Posterior cingulate gyrus (tissue), 11 donors: Measurements from ENCODE around the gene CNOT6.
"Not testable (repeated sequence)": the region's sequence is repeated elsewhere in the genome, so short reads cannot be mapped to it uniquely, and the experiment has no call there.

Experiments used
- DNase-seq, 10 donors: peaks; one replicate each; pipeline versions ENCODE4 v3.0.0 to v3.0.0-alpha.2; 2020 to 2021; ENCODE audit warnings: mixed read lengths in 3 of 10
- intact Hi-C: fragments of 100-400 bp; cut with DNase I; formaldehyde crosslinking; loops from one replicate; pipeline ENCODE4 v1.15.1; 2023

The CNOT6 gene

DNA sequence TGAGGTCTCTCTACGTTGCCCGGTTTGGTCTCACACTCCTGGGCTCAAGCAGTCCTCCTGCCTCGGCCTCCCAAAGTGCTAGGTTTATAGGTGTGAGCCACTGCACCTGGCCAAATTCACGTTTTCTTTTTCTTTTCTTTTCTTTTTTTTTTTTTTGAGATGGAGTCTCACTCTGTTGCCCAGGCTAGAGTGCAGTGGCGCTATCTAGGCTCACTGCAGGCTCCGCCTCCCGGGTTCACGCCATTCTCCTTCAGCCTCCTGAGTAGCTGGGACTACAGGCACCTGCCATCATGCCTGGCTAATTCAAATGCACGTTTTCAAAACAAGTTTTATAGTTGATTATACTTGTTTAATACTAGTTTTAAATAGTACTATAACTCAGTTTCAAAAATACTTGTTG lies 6.1 kb downstream of the CNOT6 start:
- DNase-seq, intact Hi-C loops: not testable (repeated sequence)

DNA sequence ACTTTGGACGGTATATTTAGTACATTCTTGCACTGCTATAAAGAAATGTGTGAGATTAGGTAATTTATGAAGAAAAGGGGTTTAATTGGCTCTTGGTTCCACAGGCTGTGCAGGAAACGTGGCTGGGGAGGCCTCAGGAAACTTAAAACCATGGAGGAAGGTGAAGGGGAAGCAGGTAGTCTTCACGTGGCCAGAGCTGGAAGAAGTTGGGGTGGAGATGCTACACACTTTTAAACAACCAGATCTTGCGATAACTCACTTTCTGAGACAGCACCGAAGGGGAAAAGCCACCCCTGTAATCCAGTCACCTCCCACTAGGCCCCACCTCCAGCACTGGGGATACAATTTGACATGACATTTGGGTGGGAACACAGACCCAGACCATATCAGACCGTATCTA lies 13.5 kb downstream of the CNOT6 start:
- no peak for DNase-seq

DNA sequence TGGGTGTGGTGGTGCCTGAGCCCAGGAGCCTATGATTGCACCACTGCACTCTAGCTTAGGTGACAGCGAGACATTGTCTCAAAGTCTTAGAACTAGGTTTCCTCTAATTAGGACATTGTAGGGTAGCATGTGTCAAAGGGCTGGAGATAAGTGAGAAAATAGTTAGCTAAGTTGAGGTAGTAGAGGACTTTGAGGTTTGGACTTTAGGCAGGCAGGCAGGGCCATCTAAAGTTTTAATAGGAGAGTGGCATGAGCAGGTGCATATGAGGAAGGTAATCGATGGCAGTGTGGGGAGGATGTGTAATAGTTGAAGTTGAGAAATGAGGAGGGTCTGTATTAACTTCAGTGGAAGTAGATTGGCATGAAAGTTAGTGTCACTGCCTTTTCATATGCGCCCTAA lies 21.1 kb downstream of the CNOT6 start:
- no peak for DNase-seq
- intact Hi-C loops: no loop called here

More for the DNA sequence above, 13.5 kb downstream of the CNOT6 start:
- intact Hi-C loops: no loop called here

DNA sequence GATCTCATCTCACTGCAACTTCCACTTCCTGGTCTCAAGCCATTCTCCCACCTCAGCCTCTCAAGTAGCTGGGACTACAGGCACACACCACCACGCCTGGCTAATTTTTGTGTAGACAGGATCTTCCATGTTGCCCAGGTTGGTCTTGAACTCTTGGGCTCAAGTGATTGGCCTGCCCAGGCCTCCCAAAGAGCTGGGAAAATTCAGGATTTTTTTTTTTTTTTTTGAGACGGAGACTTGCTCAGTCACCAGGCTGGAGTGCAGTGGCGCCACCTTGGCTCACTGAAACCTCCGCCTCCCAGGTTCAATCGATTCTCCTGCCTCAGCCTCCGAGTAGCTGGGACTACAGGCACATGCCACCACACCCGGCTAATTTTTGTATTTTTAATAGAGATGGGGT lies 21.8 kb downstream of the CNOT6 start:
- intact Hi-C loops, DNase-seq: not testable (repeated sequence)

DNA sequence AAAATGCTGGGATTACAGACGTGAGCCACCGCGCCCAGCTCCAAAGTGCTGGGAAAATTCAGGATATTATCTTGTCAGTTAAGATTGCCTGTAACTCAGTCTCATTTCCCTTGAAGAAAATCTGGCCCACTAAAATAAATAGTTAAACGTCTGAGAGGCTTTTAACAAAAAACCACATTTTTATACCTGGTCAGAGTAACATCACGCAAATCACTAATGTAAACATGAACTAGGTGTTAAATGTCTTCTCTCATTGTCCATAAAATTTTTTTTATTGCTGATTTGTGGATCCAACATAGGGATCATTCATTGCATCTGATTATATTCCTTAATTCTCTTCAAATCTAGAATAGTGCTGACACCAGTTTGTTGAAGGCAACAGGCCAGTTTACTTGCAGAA lies 22.3 kb downstream of the CNOT6 start:
- no peak for DNase-seq
- intact Hi-C loops: no loop called here

DNA sequence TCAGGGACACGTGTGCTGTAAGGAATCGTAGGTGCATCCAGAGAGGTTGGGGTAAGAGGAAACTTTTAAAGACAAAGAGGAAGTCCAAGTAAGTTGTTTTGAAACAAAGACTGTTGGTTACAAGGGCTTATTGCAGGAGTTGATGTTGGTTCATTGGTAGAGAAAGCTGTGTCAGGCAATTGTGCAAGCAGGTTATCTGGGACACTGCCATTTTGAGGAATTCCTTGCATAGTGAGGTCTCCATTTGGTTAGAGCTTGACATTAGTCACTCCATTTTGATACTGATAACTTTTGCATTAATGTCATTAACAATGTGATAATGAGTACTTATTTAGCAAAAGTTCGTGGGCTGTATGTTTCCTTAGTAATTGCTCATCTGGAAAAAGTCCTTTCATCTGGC lies 24.9 kb downstream of the CNOT6 start:
- intact Hi-C loops: no loop called here
- no peak for DNase-seq

DNA sequence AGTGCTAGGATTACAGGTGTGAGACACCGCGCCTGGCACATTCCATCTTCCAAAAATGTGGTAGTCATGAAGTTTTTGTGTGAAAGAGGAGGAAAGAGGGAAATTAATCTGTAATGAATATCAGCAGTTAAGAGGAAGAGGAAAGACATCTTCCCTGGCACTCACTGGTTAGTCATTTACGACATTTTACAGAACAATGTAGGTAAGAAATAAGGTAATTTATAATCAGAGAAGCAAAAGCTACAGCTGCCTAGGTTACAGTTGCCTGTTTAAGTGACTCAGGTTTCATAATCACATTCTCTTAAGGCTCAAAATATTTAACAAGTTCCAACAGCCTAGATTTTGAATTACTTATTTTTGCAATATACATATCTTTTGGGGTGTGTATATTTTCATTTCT lies 26.9 kb downstream of the CNOT6 start:
- intact Hi-C loops: no loop called here
- DNase-seq: no peak

DNA sequence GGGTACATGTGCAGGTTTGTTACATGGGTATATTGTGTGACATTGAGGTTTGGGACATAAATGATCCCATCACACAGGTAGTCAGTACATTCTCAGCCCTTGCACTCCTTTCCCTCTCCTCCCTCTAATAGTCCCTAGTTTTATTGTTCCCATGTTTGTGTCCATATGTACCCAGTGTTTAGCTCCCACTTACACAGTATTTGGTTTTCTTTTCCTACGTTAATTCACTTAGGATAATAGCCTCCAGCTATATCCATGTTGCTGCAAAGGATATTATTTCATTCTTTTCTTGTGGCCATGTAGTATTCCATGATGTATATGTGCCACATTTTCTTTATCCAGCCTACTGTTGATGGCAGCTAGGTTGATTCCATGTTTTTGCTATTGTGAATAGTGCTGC lies 27.4 kb downstream of the CNOT6 start:
- DNase-seq: no peak
- intact Hi-C loops: no loop called here

DNA sequence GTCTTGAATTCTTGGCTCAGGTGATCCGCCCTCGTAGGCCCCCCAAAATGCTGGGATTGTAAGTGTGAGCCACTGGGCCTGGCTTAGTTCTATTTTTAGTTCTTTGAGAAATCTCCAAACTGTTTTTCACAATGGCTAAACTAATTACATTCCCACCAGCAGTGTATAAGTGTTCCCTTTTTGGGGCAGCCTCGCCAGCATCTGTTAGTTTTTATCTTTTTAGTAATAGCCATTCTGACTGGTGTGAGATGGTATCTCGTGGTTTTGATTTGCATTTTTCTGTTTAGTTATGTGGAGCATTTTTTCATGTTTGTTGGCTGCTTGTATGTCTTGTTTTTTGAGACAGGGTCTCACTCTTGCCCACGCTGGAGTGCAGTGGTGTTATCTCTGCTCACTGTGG lies 28.2 kb downstream of the CNOT6 start:
- intact Hi-C loops: no loop called here
- DNase-seq: peak in 1 of 10 donors; percentile 48

DNA sequence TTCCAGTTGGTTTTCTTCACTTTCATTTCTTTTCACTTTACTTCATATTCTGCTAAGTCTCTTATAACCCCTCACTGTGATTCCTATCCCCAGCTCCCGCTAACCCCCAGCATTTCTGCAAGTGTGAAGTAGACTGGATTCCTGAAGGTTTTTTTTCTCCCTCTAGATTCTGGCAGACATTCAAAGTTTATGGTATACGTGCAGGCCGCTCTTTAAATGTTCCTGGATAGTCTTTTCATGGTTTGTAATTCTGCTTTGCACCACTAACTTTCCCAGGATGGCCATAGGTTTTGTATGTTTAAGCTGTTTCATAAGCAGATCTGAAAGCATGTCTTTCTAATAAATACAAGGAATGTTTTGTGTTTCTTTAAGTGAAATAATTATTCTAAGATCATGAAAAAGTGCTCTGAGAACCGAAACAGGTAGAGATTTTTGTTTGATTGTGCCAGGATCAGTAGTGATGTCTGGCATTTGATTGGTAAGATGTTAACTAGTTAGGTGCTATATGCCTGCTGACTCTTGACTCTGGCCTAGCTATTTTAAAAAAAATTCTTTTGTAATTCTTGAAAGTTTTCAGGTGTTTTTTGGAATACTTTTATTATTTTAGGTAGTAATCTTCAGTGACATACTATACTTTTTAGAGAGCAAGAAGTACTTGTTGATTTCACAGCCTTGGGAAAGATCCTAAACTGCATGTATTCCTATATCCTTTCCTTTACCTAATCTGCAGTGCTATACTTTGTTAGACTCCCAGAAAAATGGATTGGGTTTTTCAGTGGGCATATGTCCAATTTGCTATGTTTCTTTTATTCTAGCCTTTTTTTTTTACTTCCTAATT lies 29.7 kb downstream of the CNOT6 start:
- DNase-seq: no peak

DNA sequence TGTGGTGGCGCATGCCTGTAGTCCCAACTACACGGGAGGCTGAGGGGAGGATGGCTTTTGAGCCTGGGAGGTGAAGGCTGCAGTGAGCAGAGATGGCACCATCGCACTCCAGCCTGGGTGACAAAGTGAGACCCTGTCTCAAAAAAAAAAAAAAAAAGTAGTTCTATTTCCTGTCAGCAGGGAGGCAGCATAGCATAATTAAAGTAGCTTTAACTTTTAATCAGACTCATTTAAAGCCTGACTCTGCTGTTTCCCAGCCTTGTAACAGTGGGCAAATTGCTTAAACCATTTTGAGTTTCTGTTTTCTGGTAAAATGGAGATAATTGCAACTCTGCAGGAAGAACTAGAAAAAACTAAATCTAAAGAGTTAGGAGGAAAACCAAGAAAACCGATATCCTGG lies 31.2 kb downstream of the CNOT6 start:
- intact Hi-C loops: no loop called here
- no peak for DNase-seq

More for the DNA sequence above, 29.7 kb downstream of the CNOT6 start:
- intact Hi-C loops: no loop called here

DNA sequence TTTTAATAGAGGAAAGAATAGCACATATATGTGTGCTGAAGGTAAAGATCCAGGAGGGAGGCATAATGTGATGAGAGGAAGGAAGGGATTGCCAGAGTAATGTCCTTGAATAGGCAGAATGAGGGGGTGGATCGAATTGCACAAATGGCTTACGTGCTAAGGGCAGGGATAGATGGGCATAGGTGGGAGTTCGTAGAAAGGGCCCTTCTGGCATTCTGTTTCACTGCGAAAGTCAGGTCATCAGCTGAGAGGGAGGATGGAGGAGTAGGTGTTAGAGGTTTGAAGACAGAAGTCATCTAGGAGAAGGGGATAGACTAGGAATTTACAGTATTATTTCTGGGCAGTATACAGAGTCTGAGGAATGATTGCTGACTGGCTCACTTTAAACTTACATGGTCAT lies 32.1 kb downstream of the CNOT6 start:
- intact Hi-C loops: no loop called here

DNA sequence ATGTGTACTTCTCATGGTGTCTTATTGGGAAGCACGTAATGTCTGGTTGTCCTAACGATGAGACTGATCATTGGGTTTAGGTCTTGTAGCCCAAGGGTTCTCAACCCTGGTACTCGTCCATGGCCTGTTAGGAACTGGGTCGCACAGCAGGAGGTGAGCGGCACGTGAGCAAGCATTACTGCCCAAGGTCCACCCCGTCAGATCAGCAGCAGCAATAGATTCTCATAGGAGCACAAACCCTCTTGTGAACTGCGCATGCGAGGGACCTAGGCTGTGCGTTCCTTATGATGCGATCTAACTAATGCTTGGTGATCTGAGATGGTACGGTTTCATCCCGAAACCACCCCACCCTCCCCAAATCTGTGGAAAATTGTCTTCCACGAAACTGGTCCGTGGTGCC lies 33.5 kb downstream of the CNOT6 start:
- peak in 1 of 10 donors; percentile 28 for DNase-seq
- intact Hi-C loops: no loop called here

More for the DNA sequence above, 32.1 kb downstream of the CNOT6 start:
- no peak for DNase-seq

DNA sequence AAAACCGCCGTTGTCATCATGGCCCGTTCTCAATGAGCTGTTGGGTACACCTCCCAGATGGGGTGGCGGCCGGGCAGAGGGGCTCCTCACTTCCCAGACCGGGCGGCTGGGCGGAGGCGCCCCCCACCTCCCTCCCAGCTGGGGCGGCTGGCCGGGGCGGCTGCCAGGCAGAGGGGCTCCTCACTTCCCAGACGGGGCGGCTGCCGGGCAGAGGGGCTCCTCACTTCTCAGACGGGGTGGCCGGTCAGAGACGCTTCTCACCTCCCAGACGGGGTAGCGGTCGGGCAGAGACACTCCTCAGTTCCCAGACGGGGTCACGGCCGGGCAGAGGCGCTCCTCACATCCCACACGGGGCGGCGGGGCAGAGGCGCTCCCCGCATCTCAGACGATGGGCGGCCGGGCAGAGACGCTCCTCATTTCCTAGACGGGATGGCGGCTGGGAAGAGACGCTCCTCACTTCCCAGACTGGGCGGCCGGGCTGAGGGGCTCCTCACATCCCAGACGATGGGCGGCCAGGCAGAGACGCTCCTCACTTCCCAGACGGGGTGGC lies 36.9 kb downstream of the CNOT6 start:
- peak in 2 of 10 donors; percentile 65 to 68 for DNase-seq
- intact Hi-C loops: not testable (repeated sequence)

DNA sequence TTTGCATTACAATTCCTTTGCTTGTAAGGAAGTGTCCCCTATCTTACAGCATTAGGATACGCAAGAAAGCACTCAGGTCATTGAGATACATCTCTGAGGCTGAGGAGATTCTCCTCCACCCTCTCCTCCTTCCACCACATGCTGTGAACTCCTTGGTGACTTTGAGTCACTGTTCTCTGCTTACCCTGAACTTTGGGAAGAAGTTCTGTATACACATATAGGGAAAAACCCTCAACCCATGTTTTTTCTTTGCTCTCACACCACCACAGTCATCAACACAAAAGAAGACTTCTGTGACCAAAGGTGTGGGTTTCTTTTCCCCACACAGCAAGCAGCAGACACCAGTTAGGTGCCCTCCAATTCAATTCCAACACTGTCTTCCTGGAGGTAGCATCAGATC lies 38.1 kb downstream of the CNOT6 start:
- intact Hi-C loops: no loop called here
- no peak for DNase-seq

DNA sequence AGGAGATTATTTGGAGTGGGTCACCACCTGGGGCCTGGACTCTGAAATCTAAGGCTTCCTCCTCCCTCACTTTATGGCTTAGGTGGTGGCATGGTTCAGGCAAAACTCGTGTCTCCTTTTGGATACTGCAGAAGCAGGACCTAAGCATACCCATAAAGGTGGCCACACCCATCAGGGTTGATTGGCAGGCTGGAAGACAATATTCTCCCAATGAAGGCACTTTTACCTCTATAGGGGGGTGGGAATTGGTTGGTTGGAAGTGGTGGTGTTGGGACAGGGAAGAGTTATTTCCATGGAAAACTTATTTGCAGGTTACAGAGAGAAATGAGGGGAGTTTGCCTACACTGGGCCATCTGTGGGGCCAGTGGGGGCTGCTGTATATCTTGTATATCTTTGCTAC lies 39.7 kb downstream of the CNOT6 start:
- intact Hi-C loops: no loop called here
- DNase-seq: peak in 1 of 10 donors; percentile 20

DNA sequence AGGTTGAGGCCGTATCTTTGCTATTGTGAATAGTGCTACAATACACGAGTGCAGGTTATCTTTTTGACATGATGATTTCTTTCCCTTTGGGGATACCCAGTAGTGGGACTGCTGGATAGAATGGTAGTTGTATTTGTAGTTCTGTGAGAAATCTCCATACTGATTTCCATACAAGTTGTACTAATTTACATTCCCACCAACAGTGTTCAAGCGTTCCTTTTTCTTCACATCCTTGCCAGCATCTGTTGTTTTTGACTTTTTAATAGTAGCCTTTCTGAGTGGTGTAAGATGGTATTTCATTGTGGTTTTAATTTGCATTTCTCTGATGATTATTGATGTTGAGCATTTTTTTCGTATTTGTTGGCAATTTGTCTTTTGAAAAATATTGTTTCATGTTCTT lies 41.4 kb downstream of the CNOT6 start:
- intact Hi-C loops: no loop called here
- DNase-seq: no peak

DNA sequence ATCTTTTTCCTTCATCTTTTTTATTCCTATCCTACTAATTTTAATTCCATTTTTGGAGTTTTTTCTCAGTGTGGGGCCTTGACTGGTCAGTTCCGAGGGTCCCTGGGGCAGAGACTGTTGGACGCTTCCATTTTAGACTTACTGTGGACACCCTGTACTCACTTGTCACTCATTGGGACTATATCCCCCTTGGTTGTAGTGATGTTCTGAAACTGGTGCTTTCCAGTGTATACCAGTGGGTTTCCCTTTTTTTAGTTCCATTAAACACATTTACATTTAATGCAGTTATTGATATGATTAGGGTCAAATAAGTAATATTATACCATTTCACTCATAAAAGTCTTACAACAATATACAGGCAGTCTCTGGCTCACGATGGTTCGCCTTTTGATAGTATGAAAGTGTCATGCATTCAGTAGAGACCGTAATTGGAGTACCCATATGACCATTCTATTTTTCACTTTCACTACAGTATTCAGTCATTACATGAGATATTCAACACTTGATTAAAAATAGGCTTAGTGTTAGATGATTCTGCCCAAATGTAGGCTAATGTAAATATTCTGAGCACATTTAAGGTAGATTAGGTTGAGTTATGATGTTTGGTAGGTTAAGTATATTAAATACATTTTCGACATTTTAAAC lies 46.0 kb downstream of the CNOT6 start:
- intact Hi-C loops: no loop called here
- no peak for DNase-seq

DNA sequence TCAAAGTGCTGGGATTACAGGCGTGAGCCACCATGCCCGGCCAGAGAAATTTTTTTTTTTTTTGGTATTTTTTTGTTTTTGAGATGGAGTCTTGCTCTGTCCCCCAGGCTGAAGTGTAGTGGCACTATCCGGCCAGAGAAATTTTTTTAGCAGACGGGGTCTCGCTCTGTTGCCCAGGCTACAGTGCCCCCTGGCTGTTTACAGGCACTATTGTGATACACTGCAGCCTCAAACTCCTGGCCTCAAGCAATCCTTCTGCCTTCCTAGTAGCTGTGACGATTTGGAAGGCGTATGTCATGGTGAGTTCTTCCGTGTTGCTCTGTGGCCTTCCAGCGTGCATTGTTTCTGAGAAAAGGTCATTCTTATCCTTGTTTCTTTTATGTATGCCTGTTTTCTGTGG lies 47.5 kb downstream of the CNOT6 start:
- intact Hi-C loops: no loop called here
- no peak for DNase-seq

DNA sequence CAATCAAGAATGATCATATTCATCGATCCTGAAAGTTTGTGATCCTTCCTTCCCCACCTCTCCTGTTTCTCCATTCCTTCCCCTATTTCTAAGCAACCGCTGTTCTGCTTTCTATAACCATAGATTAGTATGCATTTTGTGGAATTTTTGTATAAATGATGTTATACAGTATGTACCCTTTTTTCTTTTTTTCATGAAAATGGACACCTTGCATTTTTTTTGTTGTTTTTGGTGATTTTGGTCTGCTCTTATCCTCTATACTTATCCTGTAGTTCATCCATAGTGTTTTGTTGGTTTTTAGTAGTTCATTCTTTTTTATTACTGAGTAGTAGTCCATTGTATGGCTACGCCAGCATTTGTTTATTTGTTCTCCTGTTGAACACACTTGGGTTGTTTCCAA lies 51.1 kb downstream of the CNOT6 start:
- no peak for DNase-seq
- intact Hi-C loops: no loop called here

DNA sequence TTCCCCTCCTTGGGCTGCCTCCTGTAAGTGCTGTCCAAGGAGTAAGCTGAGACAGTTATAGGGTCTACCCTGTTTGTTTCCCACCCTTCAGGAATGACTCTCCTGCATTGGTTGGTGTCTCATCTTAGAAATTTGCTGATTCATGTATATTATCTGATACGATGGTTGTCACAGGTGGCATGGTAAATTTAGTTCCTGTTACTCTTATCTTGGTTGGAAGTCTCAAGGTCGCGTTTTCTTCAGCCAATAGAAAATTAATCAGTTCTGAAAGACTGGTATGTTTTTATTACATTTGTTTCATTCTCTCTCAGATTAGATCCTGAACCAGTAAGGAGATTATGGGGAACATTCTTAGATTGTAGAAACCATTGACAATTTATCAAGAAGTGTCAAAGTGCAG lies 54.4 kb downstream of the CNOT6 start:
- intact Hi-C loops: no loop called here
- DNase-seq: no peak

DNA sequence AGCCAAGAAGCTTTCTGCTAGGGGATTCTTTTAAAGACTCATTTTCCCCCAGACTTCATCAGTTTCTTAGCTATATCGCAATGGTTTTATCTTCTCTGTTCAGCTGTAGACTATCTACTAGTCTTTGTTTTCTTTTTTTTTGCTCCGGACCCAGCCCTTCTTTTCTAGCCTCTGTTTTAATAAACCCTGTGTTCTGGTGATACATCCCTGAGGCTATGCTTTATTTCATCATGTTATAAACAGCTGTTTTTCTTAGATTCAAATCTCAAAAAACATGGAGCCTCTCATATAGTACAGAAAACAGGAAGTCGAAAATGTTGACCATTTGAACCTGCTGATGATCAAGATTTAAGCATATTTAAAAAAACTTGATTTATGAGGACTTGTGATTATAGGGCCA lies 59.4 kb downstream of the CNOT6 start:
- DNase-seq: no peak
- intact Hi-C loops: no loop called here
